Muscle layer of duodenum (tissue), 2 donors: ENCODE measurements around the gene NPM1.

Source experiments
- H3K27ac ChIP-seq: one replicate; pipeline ENCODE4 v1.7.0; 2013; ENCODE audit warnings: mild to moderate bottlenecking, low read length
- H3K27me3 ChIP-seq: one replicate; pipeline ENCODE4 v1.7.0; 2013; ENCODE audit warnings: low read depth, mild to moderate bottlenecking, control low read depth, low read length
- H3K36me3 ChIP-seq, 2 donors: one replicate each; pipeline ENCODE4 v1.7.0; 2013; ENCODE audit warnings: low read length in 2 of 2, control low read depth in 1 of 2, mild to moderate bottlenecking in 1 of 2; ENCODE audit not compliant: insufficient read depth in 2 of 2, control insufficient read depth in 1 of 2
- H3K4me1 ChIP-seq, 2 donors: one replicate each; pipeline ENCODE4 v1.7.0; 2013; ENCODE audit warnings: low read length in 2 of 2, mild to moderate bottlenecking in 2 of 2, control low read depth in 1 of 2, moderate library complexity in 1 of 2; ENCODE audit not compliant: insufficient read depth in 2 of 2, control insufficient read depth in 1 of 2
- H3K4me3 ChIP-seq, 2 donors: one replicate each; pipeline ENCODE4 v1.7.0; 2013; ENCODE audit warnings: low read length in 2 of 2, low read depth in 1 of 2, mild to moderate bottlenecking in 1 of 2
- H3K9me3 ChIP-seq, 2 donors: one replicate each; pipeline ENCODE4 v1.7.0; 2013; ENCODE audit warnings: low read length in 2 of 2, control low read depth in 1 of 2, mild to moderate bottlenecking in 1 of 2; ENCODE audit not compliant: control insufficient read depth in 1 of 2
- donor health status: healthy.

The NPM1 gene

DNA sequence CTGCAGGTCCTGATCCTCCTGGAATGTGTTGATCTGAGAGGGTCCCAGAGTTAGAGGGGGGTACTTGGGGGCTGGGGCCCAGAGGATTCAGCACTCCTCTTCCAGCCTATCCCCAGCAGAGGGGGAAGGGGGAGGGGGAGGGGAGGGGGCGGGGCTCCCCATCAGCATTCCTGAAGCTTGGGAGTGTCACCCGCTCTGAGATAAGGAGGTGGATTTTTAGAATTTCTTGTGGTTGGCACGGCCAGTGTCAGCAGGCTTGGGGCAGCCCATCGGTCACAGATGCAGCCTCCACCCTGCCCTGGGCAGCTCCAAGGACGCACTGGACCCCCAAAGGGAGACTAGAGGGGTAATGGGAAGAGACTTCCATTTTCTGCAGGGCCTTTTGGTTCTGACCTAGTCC is 37.1 kb downstream of the NPM1 start:
- Histone ChIP-seq H3K27me3 (peaks cover 9% of the 10 kb centered on the region), H3K27ac (no peak overlapping the region), H3K9me3 (no peaks in the 10 kb centered on the region), H3K36me3 (no peaks in the 10 kb centered on the region), H3K4me1 (peaks cover 0 to 16% of the 10 kb centered on the region in 2 donors), H3K4me3 (no peak overlapping the region)

- Histone ChIP-seq H3K36me3 (no peaks in the 10 kb centered on the region), H3K4me1 (peaks cover 0 to 8% of the 10 kb centered on the region in 2 donors), H3K4me3 (no peak overlapping the region), H3K27me3 (peaks cover 9% of the 10 kb centered on the region), H3K9me3 (no peaks in the 10 kb centered on the region), H3K27ac (no peak overlapping the region)
These were observed 38.1 kb downstream of the NPM1 start for GRCh38 chr5:171425596-171426244.

DNA sequence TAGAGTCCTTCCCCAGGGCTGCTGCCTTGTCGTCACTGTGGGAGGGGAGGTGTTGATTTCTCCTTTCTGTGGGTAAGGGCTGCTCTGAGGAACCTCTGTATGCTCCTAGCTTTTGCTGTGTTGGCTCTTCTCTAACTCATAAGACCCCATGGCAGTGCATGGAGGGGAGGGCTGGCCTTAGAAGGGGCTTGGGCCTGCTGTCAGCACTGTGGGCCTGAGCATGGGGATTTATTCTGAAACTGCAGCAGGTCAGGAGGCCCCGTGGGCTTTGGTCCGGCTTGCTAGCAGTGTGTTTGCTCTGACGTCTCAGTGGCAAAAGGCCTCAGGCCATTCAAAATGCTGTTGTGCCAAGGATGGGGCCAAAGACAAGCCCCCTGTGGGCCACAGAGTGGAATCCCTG is 38.6 kb downstream of the NPM1 start:
- Histone ChIP-seq H3K36me3 (no peaks in the 10 kb centered on the region), H3K27ac (no peak overlapping the region), H3K4me3 (no peak overlapping the region), H3K4me1 (peaks cover 0 to 2% of the 10 kb centered on the region in 2 donors), H3K9me3 (no peaks in the 10 kb centered on the region), H3K27me3 (peaks cover 8% of the 10 kb centered on the region)

DNA sequence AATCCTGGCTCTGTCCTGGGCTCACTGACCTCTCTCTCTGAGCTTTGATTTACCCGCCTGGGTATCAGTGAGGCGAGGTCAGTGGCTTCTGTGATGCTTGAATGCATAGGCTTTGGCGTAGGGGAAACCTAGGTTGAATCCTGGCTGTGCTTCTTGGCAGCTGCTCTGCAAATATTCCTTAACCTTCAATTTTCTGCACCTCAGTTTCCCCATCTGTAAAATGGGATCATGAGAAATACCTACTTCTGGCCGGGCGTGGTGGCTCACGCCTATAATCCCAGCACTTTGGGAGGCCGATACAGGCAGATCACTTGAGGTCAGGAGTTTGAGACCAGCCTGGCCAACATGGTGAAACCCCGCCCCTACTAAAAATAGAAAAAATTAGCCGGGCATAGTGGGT is 39.0 kb downstream of the NPM1 start:
- Histone ChIP-seq H3K27me3 (peaks cover 4% of the 10 kb centered on the region), H3K36me3 (no peaks in the 10 kb centered on the region), H3K4me1 (no peaks in the 10 kb centered on the region), H3K9me3 (no peaks in the 10 kb centered on the region), H3K27ac (no peak overlapping the region), H3K4me3 (no peak overlapping the region)

GRCh38 chr5:171427318-171428167 is 39.9 kb downstream of the NPM1 start:
- no peaks in the 10 kb centered on the region for H3K27me3 ChIP-seq
- no peaks in the 10 kb centered on the region for H3K4me1 ChIP-seq
- H3K9me3 ChIP-seq = no peaks in the 10 kb centered on the region
- no peak overlapping the region for H3K4me3 ChIP-seq
- H3K36me3 ChIP-seq = no peaks in the 10 kb centered on the region
- H3K27ac ChIP-seq = no peak overlapping the region

GRCh38 chr5:171428168-171428696 is 40.6 kb downstream of the NPM1 start:
- H3K9me3 ChIP-seq = no peaks in the 10 kb centered on the region
- H3K4me3 ChIP-seq = no peak overlapping the region
- no peaks in the 10 kb centered on the region for H3K4me1 ChIP-seq
- no peaks in the 10 kb centered on the region for H3K36me3 ChIP-seq
- H3K27me3 ChIP-seq = no peaks in the 10 kb centered on the region
- no peak overlapping the region for H3K27ac ChIP-seq

GRCh38 chr5:171428809-171429542 is 41.3 kb downstream of the NPM1 start:
- no peak overlapping the region for H3K27ac ChIP-seq
- no peaks in the 10 kb centered on the region for H3K27me3 ChIP-seq
- no peak overlapping the region for H3K4me3 ChIP-seq
- no peaks in the 10 kb centered on the region for H3K9me3 ChIP-seq
- H3K4me1 ChIP-seq = no peaks in the 10 kb centered on the region
- no peaks in the 10 kb centered on the region for H3K36me3 ChIP-seq

DNA sequence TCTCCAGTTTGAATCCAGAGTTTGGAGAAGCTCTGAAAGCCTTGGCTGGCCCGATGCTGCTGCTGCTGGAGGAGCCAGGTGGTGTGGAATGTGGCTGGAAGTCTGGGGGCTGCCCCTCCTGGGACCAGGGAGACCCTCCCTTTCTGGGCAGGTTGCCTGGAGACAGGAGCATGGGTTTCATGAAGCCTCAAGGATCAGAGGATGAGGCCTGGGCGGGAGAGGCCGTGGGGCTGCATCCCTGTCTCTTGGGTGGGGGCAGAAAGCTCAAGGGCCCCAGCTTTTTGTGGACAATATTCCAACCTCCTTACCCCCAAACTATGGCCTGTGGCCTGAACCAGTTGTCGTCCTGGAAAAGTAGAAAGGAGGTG is 41.9 kb downstream of the NPM1 start:
- Histone ChIP-seq H3K4me1 (no peaks in the 10 kb centered on the region), H3K4me3 (no peak overlapping the region), H3K27ac (no peak overlapping the region)

DNA sequence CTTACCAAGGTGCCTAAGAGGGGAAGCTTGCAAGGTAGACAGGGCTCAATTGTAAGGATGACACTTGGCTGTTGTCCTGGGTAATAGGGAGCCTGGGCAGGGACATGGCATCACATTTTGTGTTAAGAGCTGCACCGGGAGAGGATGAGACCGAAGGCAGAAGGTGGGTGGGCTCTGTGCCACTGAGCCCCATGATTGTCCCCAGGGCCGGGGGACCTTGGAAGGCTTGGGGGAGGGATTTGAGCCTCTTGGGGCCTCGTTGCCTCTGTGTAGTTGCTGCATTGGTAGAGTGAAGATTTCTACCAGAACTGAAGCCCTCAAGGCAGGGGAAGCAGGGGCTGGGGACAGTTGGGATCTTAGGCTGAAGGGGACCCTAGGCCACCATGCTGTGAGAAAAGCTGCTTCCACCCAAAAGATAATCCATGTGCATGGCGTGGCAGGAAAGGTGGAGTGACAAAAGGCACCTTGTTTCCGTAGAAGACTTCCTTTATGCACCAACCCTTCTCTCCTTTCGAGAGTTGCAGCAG is 43.7 kb downstream of the NPM1 start:
- H3K27me3 ChIP-seq = no peaks in the 10 kb centered on the region
- no peak overlapping the region for H3K4me3 ChIP-seq

More for the DNA sequence above, 41.9 kb downstream of the NPM1 start:
- Histone ChIP-seq H3K9me3 (no peaks in the 10 kb centered on the region), H3K27me3 (no peaks in the 10 kb centered on the region), H3K36me3 (no peaks in the 10 kb centered on the region)

DNA sequence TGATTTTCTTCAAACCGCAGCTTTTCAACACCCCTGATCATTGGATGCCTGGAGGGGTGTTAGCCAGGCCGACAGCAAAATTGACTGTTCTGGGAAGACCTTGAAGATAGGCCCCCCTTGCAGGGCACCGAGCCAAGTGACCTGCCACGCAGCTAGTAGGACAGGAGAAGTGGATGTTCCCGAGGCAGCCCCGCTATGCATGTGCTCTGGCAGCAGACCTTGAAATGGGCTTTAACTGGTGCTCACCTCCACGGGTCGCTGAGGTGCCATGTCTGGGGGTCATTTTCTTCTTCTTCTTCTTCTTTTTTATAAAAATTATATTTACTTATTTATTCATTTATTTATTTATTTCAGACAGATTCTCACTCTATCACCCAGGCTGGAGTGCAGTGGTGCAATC is 44.4 kb downstream of the NPM1 start:
- H3K4me3 ChIP-seq = no peak overlapping the region
- no peaks in the 10 kb centered on the region for H3K27me3 ChIP-seq
- H3K36me3 ChIP-seq = no peaks in the 10 kb centered on the region
- no peak overlapping the region for H3K27ac ChIP-seq
- H3K9me3 ChIP-seq = no peaks in the 10 kb centered on the region
- H3K4me1 ChIP-seq = no peaks in the 10 kb centered on the region

More for the DNA sequence above, 43.7 kb downstream of the NPM1 start:
- H3K4me1 ChIP-seq = no peaks in the 10 kb centered on the region
- H3K36me3 ChIP-seq = no peaks in the 10 kb centered on the region
- no peaks in the 10 kb centered on the region for H3K9me3 ChIP-seq
- no peak overlapping the region for H3K27ac ChIP-seq
